GM19452 (cell line): ENCODE results near the gene LAIR2.
"Not testable (repeated sequence)": the region's sequence is repeated elsewhere in the genome, so short reads cannot be mapped to it uniquely, and the experiment has no call there.

Source experiments
- ATAC-seq: cut with Tn5 transposase; IDR thresholded peaks from one replicate; pipeline ENCODE4 v1.9.1; 2021; ENCODE audit not compliant: unreplicated experiment

Gene LAIR2

GRCh38 chr19:54492568-54492967, 10.1 kb upstream of the LAIR2 start:
- ATAC-seq: no peak

- not testable (repeated sequence) for ATAC-seq
Observed at GRCh38 chr19:54493056-54493455, 9.6 kb upstream of the LAIR2 start.

- no peak for ATAC-seq
Observed at GRCh38 chr19:54493967-54494585, 8.6 kb upstream of the LAIR2 start.

DNA sequence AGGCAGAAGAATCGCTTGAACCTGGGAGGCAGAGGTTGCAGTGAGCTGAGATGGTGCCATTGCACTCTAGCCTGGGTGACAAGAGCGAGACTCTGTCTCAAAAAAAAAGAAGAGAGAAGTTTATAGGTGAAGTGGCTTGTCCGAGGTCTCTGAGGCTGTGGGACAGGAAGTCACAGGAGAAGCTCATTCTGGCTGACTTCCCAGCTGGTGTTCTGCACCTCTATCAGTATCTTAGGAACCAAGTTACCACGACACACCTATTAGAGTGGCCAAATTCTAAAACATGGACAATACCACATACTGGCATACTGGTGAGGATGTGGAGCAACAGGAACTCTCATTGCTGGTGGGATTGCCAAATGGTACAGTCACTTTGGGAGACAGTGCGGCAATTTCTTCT, 7.3 kb upstream of the LAIR2 start:
- ATAC-seq: not testable (repeated sequence)

DNA sequence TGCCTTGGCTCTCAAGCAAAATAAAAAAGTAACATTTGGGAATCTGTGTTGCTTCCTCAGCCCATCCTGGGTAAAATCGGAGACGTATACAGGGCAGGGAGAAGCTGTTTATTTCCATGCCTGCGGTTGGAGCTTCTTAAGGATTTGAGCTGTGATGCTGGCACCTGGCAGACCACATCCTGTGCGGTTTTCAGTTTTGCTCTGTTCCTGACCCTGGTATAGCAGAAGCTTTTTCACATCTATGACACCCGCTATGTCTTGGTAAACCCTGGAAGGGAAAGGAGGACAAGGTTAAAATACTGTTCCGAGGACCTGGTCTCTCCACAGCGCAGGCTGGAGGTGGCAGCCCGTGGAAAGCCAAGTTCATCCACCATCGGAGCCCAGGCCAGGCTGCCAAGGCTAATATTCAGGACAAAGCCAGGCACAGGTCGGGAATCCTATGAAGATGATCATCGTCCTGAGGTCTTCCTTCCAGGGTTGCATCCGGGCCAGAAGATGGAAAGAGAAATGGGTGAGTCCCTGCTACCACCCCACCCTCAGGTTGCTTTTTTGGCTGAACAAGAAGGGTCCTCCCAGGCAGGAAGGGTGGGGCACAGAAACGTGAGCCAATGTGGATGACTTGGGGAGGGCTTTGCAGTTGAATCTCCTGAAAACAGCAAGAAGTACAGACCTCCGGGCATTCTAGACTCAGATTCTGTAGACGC, 4.7 kb upstream of the LAIR2 start:
- not testable (repeated sequence) for ATAC-seq

- ATAC-seq: not testable (repeated sequence)
Observed at GRCh38 chr19:54498451-54498772, 4.2 kb upstream of the LAIR2 start.

DNA sequence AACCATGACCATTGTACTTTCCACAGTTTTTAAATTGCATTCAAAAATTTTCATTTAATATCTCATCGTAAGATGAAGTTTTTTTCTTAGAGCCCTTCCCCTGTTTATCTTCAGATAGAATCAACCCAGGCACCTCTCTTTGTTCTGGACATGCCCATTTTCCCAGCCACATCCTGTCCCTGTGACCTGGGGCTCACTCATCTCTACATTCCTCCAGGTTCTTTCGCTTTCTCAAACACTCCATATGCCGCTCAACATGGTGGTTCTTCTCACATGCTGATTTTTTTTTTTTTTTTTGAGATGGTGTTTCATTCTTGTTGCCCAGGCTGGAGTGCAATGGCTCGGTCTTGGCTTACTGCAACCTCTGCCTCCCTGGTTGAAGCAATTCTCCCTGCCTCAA, 2.9 kb downstream of the LAIR2 start:
- not testable (repeated sequence) for ATAC-seq

GRCh38 chr19:54506079-54506478, 3.4 kb downstream of the LAIR2 start:
- no peak for ATAC-seq

- not testable (repeated sequence) for ATAC-seq
Observed at GRCh38 chr19:54507038-54507717, 4.5 kb downstream of the LAIR2 start.

DNA sequence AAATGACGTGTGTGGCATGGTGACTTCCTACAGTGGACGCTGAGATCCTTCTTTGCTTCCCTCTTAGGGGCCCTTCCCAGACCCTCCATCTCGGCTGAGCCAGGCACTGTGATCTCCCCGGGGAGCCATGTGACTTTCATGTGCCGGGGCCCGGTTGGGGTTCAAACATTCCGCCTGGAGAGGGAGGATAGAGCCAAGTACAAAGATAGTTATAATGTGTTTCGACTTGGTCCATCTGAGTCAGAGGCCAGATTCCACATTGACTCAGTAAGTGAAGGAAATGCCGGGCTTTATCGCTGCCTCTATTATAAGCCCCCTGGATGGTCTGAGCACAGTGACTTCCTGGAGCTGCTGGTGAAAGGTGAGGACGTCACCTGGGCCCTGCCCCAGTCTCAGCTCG, 5.2 kb downstream of the LAIR2 start:
- ATAC-seq: no peak

- not testable (repeated sequence) for ATAC-seq
Observed at GRCh38 chr19:54508487-54508886, 5.9 kb downstream of the LAIR2 start.

GRCh38 chr19:54509200-54509940, 6.7 kb downstream of the LAIR2 start:
- not testable (repeated sequence) for ATAC-seq

DNA sequence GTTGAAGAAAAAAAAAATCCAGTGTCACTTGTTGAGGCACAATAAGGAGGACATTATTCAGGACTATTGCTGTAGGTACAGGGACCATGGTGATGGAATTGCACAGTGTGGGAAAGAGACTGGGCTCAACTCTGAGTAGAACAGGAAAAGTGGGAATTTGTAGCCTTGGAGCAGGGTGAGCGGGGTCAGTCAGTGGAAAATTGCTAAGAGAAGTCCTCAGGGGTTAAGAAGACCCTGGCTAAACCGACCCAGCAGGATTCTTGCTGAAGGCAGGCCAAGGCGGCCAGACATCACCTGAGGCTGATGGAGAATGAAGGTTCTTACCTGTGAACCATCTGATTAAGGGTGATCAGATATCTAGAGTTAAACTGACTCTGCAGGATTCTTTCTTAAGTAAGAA, 12.5 kb downstream of the LAIR2 start:
- ATAC-seq: no peak

- ATAC-seq: no peak
Observed at GRCh38 chr19:54517483-54517882, 14.9 kb downstream of the LAIR2 start.

DNA sequence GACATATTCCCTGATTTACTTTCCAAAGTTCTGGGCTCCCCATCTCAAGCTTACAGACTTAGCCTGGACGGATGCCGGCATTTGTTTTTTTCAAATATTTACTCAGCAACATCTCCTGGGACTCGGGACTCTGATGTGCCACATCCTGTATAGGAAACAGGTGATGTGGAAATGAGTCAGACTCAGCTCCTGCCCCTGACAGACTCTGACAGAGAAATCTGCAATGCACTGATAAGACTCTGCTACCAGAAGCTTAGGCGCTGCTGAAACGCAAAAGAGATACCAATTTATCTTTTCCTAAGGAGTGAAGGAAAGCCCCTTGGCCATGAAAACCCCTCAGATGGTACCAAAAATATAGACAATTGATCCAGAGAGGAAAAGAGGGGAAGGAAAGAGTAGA, 16.2 kb downstream of the LAIR2 start:
- ATAC-seq: peak; percentile 39

DNA sequence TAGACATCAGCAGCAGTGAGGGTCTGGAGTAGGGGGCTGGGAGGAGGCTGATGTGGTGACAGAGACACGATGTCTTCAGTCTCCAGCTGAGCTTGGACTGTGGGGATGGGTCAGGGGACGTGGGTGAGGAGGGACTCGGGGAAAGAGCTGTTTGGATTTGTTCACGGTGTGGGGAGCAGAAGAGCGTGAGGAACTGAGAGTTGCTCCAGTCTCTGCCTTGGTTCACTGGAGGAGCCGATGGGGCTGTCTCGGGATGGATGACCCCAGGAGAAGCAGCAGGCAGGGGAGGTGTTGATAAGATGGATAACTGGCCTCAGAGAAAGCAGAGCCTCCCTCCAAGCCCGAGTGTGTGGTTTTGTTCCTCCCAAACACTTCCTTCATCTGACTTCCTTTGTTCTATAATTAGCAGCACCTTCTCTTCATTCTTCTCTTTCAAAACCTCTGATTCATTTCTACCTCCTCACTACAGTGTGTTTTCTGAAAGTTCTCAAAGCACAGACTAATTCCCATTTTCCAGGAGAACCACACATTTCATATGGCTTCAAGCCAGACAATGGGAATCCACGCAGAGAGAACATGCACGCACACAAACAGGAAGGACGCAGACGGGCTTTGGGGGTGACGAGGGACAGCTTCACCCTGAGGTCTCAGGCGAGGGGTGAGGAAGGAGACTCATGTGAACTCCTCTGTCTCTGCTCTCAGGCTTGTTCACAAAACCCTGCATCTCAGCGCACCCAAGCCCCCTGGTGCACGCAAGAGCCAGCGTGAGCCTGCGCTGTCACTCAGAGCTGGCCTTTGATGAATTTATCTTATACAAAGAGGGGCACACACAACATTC, 18.6 kb downstream of the LAIR2 start:
- peak; percentile 25 for ATAC-seq

- ATAC-seq: peak; percentile 27
Observed at GRCh38 chr19:54521860-54522513, 19.4 kb downstream of the LAIR2 start.

GRCh38 chr19:54523403-54523802, 20.8 kb downstream of the LAIR2 start:
- no peak for ATAC-seq

DNA sequence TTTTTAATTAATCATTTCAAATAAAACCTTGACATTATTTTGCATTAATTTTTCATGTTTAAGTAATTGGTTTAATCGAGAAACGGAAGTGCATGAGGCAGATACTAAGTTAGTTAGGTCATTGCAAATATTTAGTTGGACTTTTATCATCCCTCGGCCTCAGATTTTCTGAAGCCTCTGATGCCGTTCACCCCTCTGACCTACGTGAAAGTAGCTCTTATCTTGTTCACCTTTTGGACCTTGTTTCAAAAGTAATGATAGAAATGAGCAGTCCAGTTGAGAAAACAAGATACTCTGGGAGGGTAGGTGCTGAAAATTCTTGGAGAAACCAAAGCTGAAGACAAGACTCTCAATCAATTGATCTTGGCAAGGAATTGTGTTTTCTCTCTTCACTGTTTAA, 23.0 kb downstream of the LAIR2 start:
- ATAC-seq: no peak

DNA sequence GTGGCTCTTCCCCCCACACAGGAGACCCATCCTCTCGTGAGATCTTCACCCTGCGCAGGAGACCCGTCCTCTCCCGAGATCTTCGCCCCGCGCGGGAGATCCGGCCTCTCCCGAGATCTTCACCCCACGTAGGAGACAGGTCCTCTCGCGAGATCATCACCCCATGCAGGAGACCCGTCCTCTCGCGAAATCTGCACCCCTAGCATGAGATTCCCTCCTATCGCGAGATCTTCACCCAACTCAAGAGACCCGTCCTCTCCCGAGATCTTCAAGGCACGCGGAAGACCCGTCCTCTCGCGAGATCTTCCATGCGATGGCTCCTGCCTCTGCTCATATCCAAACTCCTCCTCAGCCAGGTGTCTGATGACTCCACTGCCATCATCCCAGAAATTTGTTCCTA, 24.3 kb downstream of the LAIR2 start:
- ATAC-seq: no peak
